Stimulated activated CD8-positive, alpha-beta memory T cell treated with anti-CD3 and anti-CD28 coated beads, Interleukin-12 subunit alpha, Interleukin-12 subunit beta, amount 100 ng/mL, for 1 hour (primary cell): ENCODE data around the gene CABCOCO1.

ENCODE experiments used
- DNase-seq: peaks from one replicate; pipeline ENCODE4 v3.0.0-alpha.2; 2020; ENCODE audit warnings: low read depth

Gene CABCOCO1

DNA sequence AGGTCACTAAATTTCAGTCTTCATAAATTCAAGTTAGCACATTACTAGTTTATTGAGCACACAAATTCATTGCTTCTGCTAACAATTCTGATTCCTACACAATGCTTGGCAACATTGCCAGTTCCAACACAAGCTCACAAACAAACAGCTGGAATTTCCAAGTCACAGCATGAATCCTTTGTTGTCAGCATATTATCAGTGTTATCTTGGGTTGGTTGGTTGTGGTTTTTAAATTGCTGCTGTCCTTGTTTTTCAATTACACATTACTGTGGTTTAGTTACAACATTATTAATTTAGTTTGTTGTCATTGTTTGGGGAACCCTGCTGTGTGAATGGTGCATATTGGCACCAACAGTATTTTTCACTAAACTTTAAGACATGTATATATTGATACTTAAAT lies 152.8 kb downstream of the CABCOCO1 start:
- no peak for DNase-seq
